Suppressor macrophage (primary cell): ENCODE measurements around the gene NBDY.
"Not testable (repeated sequence)": the region's sequence is repeated elsewhere in the genome, so short reads cannot be mapped to it uniquely, and the experiment has no call there.

Source experiments
- DNase-seq, 4 experiments: peaks; one replicate each; pipeline ENCODE4 v3.0.0-alpha.2; 2020 to 2022
- total RNA-seq, 17 experiments: gene quantifications; one replicate each; lab custom pipeline; 2026; ENCODE audit warnings: mixed read lengths in 6 of 17, inconsistent platforms in 3 of 17; lab: John Stamatoyannopoulos, UW

The NBDY gene
- total RNA-seq = 4.4 to 19.5 (median 13.0) reads per million in 17 experiments

- peak; percentile 20 to 50 (median 42) for DNase-seq
These were observed at the start of gene NBDY for GRCh38 chrX:56729152-56729850. Gene NBDY (plus strand): TSS chrX:56729243. CDS start chrX:56729354, 111 bp downstream.

- not testable (repeated sequence) for DNase-seq
These were observed 24.5 kb upstream of the NBDY start for GRCh38 chrX:56704530-56704929.

- DNase-seq = peak; percentile 31 to 70 (median 58)
These were observed 2.4 kb upstream of the NBDY start for GRCh38 chrX:56726605-56727004.

GRCh38 chrX:56727531-56727930 lies 1.5 kb upstream of the NBDY start:
- DNase-seq = no peak

- peak in 1 of 4 experiments; percentile 19 for DNase-seq
These were observed 722 bp upstream of the NBDY start for GRCh38 chrX:56728321-56728720.

- peak in 1 of 4 experiments; percentile 3 for DNase-seq
These were observed 291 bp upstream of the NBDY start for GRCh38 chrX:56728752-56729151.

GRCh38 chrX:56733459-56734046 lies 4.5 kb downstream of the NBDY start:
- peak; percentile 61 to 68 (median 66) for DNase-seq

GRCh38 chrX:56736219-56736618 lies 7.2 kb downstream of the NBDY start:
- DNase-seq = no peak

GRCh38 chrX:56738670-56739069 lies 9.6 kb downstream of the NBDY start:
- DNase-seq = no peak

- DNase-seq = peak in 3 of 4 experiments; percentile 33 to 63 (median 40)
These were observed 16.0 kb downstream of the NBDY start for GRCh38 chrX:56744996-56745395.

GRCh38 chrX:56746996-56747395 lies 18.0 kb downstream of the NBDY start:
- no peak for DNase-seq

- DNase-seq = no peak
These were observed 22.0 kb downstream of the NBDY start for GRCh38 chrX:56751071-56751470.

- no peak for DNase-seq
These were observed 28.3 kb downstream of the NBDY start for GRCh38 chrX:56757327-56757726.

- DNase-seq = no peak
These were observed 29.4 kb downstream of the NBDY start for GRCh38 chrX:56758456-56758855.

GRCh38 chrX:56759736-56760409 lies 30.8 kb downstream of the NBDY start:
- no peak for DNase-seq

GRCh38 chrX:56760410-56761124 lies 31.5 kb downstream of the NBDY start:
- not testable (repeated sequence) for DNase-seq

GRCh38 chrX:56761167-56761566 lies 32.1 kb downstream of the NBDY start:
- no peak for DNase-seq

GRCh38 chrX:56762220-56762619 lies 33.2 kb downstream of the NBDY start:
- no peak for DNase-seq

GRCh38 chrX:56762707-56763555 lies 33.9 kb downstream of the NBDY start:
- DNase-seq = no peak

GRCh38 chrX:56763556-56764152 lies 34.6 kb downstream of the NBDY start:
- no peak for DNase-seq

GRCh38 chrX:56764153-56764974 lies 35.3 kb downstream of the NBDY start:
- DNase-seq = peak; percentile 36 to 71 (median 54)
